Neuronal stem cell (in vitro differentiated cells): ENCODE measurements around the gene GJA5.

Experiments
- DNase-seq: peaks from one replicate; pipeline ENCODE4 v3.0.0-alpha.2; 2013; ENCODE audit warnings: low spot score
- H2AFZ ChIP-seq: one replicate; pipeline ENCODE4 v1.6.1; 2013; ENCODE audit warnings: mild to moderate bottlenecking, low read length, inconsistent platforms
- H2AK5ac ChIP-seq: 2 replicates; pipeline ENCODE4 v1.6.1; 2013; ENCODE audit warnings: low read depth, mild to moderate bottlenecking, inconsistent platforms, low read length, moderate library complexity, mixed read lengths
- H2BK120ac ChIP-seq: 2 replicates; pipeline ENCODE4 v1.6.1; 2013; ENCODE audit warnings: low read depth, mild to moderate bottlenecking, inconsistent platforms, low read length, moderate library complexity, mixed read lengths
- H2BK12ac ChIP-seq: one replicate; pipeline ENCODE4 v1.6.1; 2013; ENCODE audit warnings: low read length, inconsistent platforms
- H2BK15ac ChIP-seq: 2 replicates; pipeline ENCODE4 v1.6.1; 2013; ENCODE audit warnings: mild to moderate bottlenecking, low read length, inconsistent platforms, mixed read lengths
- H2BK5ac ChIP-seq: one replicate; pipeline ENCODE4 v1.6.1; 2013; ENCODE audit warnings: inconsistent platforms, mild to moderate bottlenecking, low read length, moderate library complexity
- H3K14ac ChIP-seq: one replicate; pipeline ENCODE4 v1.6.1; 2013; ENCODE audit warnings: low read length, inconsistent platforms
- H3K18ac ChIP-seq: 2 replicates; pipeline ENCODE4 v1.6.1; 2013; ENCODE audit warnings: low read length, inconsistent platforms
- H3K23ac ChIP-seq: 2 replicates; pipeline ENCODE4 v1.6.1; 2013; ENCODE audit warnings: low read depth, mild to moderate bottlenecking, mixed read lengths, low read length, inconsistent platforms; ENCODE audit not compliant: poor library complexity
- H3K27ac ChIP-seq: replicated peaks from 3 replicates; pipeline ENCODE4 v1.5.1; 2013; ENCODE audit warnings: low read length, inconsistent platforms
- H3K27me3 ChIP-seq, 3 experiments: 2 replicates each; pipeline ENCODE4 v1.6.1; 2013; ENCODE audit warnings: low read length in 3 of 3, mild to moderate bottlenecking in 2 of 3, inconsistent platforms in 1 of 3, low read depth in 1 of 3, mixed read lengths in 1 of 3, moderate library complexity in 1 of 3; ENCODE audit not compliant: control insufficient read depth in 3 of 3, insufficient read depth in 3 of 3
- H3K36me3 ChIP-seq, 2 donors: replicated peaks in 1 of 2; 2 replicates each; pipeline ENCODE4 v1.6.1; 2013; ENCODE audit warnings: low read length in 2 of 2; ENCODE audit not compliant: control insufficient read depth in 2 of 2, insufficient read depth in 2 of 2
- H3K4ac ChIP-seq: 2 replicates; pipeline ENCODE4 v1.6.1; 2013; ENCODE audit warnings: inconsistent platforms, mild to moderate bottlenecking, low read length, moderate library complexity
- H3K4me1 ChIP-seq, 2 donors: 1 replicate in 1 of 2; 2 replicates in 1 of 2; pipeline ENCODE4 v1.6.1; 2013; ENCODE audit warnings: low read length in 2 of 2, low read depth in 1 of 2; ENCODE audit not compliant: control insufficient read depth in 2 of 2, insufficient read depth in 1 of 2
- H3K4me2 ChIP-seq: one replicate; pipeline ENCODE4 v1.6.1; 2013; ENCODE audit warnings: mild to moderate bottlenecking, low read length, inconsistent platforms; ENCODE audit not compliant: insufficient read depth, poor library complexity, severe bottlenecking
- H3K4me3 ChIP-seq, 2 donors: 2 replicates each; pipeline ENCODE4 v1.5.1; 2013; ENCODE audit warnings: low read length in 2 of 2, mild to moderate bottlenecking in 2 of 2, inconsistent platforms in 1 of 2, moderate library complexity in 1 of 2
- H3K79me1 ChIP-seq: one replicate; pipeline ENCODE4 v1.6.1; 2013; ENCODE audit warnings: low read depth, mild to moderate bottlenecking, inconsistent platforms, low read length, moderate library complexity
- H3K9ac ChIP-seq: one replicate; pipeline ENCODE4 v1.6.1; 2013; ENCODE audit warnings: mild to moderate bottlenecking, low read depth, low read length, inconsistent platforms; ENCODE audit not compliant: poor library complexity
- H3K9me3 ChIP-seq, 2 donors: replicated peaks in 1 of 2; 2 replicates each; pipeline versions ENCODE3 to v1.6.1; 2013; ENCODE audit warnings: low read length in 2 of 2, mild to moderate bottlenecking in 2 of 2, inconsistent platforms in 1 of 2, low read depth in 1 of 2, mixed read lengths in 1 of 2, moderate library complexity in 1 of 2; ENCODE audit not compliant: control insufficient read depth in 2 of 2, insufficient read depth in 1 of 2
- H4K8ac ChIP-seq: one replicate; pipeline ENCODE4 v1.6.1; 2013; ENCODE audit warnings: low read depth, mild to moderate bottlenecking, inconsistent platforms, low read length, moderate library complexity
- H4K91ac ChIP-seq: one replicate; pipeline ENCODE4 v1.6.1; 2013; ENCODE audit warnings: low read length, low read depth, mild to moderate bottlenecking, inconsistent platforms; ENCODE audit not compliant: poor library complexity
- WGBS, 2 donors: extraction: QIAGEN DNeasy Blood & Tissue Kit; methylation state at CpG; one replicate each; pipeline ENCODE4 v1.1.7; 2013; ENCODE audit warnings: missing lambda C conversion rate in 2 of 2, mixed read lengths in 1 of 2; ENCODE audit not compliant: insufficient read length in 2 of 2, insufficient replicate concordance in 1 of 2; ENCODE audit errors: extremely low coverage in 2 of 2; 5-methylcytosine and 5-hydroxymethylcytosine counted together

The GJA5 gene

GRCh38 chr1:147748676-147749350 is 11.6 kb downstream of the GJA5 start:
- H3K27me3 ChIP-seq = no peaks in the 10 kb centered on the region
- no peak overlapping the region for H2BK120ac ChIP-seq
- H3K9ac ChIP-seq = peak overlapping the region; percentile 7
- H3K9me3 ChIP-seq = no peaks in the 10 kb centered on the region
- H2BK5ac ChIP-seq = no peak overlapping the region
- no peak overlapping the region for H3K23ac ChIP-seq
- no peak overlapping the region for H3K27ac ChIP-seq
- DNase-seq = no peak
- H3K36me3 ChIP-seq = no peaks in the 10 kb centered on the region
- H4K91ac ChIP-seq = no peak overlapping the region
- H2AFZ ChIP-seq = no peak overlapping the region
- H2BK12ac ChIP-seq = no peak overlapping the region
- H2AK5ac ChIP-seq = no peak overlapping the region
- no peak overlapping the region for H3K18ac ChIP-seq
- no peak overlapping the region for H4K8ac ChIP-seq
- no peak overlapping the region for H3K4me2 ChIP-seq
- H2BK15ac ChIP-seq = no peak overlapping the region
- WGBS, 2 donors = no CpG with 5 or more reads among the region's 3 CpGs
- H3K4ac ChIP-seq = no peak overlapping the region
- H3K79me1 ChIP-seq = no peaks in the 10 kb centered on the region
- H3K4me3 ChIP-seq = no peak overlapping the region
- no peaks in the 10 kb centered on the region for H3K4me1 ChIP-seq
- H3K14ac ChIP-seq = no peak overlapping the region

- no peak for DNase-seq
- Histone ChIP-seq H2BK5ac (no peak overlapping the region), H3K4me2 (no peak overlapping the region), H3K9ac (no peak overlapping the region), H3K4ac (no peak overlapping the region), H3K9me3 (no peaks in the 10 kb centered on the region), H3K79me1 (no peaks in the 10 kb centered on the region), H2BK15ac (no peak overlapping the region), H3K27ac (no peak overlapping the region), H3K14ac (no peak overlapping the region), H3K18ac (no peak overlapping the region), H3K36me3 (no peaks in the 10 kb centered on the region), H4K8ac (no peak overlapping the region), H2AFZ (no peak overlapping the region), H3K27me3 (no peaks in the 10 kb centered on the region), H2BK12ac (no peak overlapping the region), H2BK120ac (no peak overlapping the region), H2AK5ac (no peak overlapping the region), H4K91ac (no peak overlapping the region), H3K23ac (no peak overlapping the region), H3K4me1 (no peaks in the 10 kb centered on the region), H3K4me3 (no peak overlapping the region)
Observed at GRCh38 chr1:147747966-147748365, 12.4 kb downstream of the GJA5 start.

GRCh38 chr1:147745271-147745670 is 15.1 kb downstream of the GJA5 start:
- H3K9ac ChIP-seq = no peak overlapping the region
- H2BK120ac ChIP-seq = no peak overlapping the region
- no peak overlapping the region for H4K8ac ChIP-seq
- no peak overlapping the region for H3K27ac ChIP-seq
- H2AK5ac ChIP-seq = no peak overlapping the region
- H3K79me1 ChIP-seq = no peaks in the 10 kb centered on the region
- no peak for DNase-seq
- H3K4ac ChIP-seq = no peak overlapping the region
- H2BK5ac ChIP-seq = no peak overlapping the region
- no peaks in the 10 kb centered on the region for H3K27me3 ChIP-seq
- H3K36me3 ChIP-seq = no peaks in the 10 kb centered on the region
- no peaks in the 10 kb centered on the region for H3K9me3 ChIP-seq
- H3K4me2 ChIP-seq = no peak overlapping the region
- H3K4me3 ChIP-seq = no peak overlapping the region
- no peaks in the 10 kb centered on the region for H3K4me1 ChIP-seq
- no CpG with 5 or more reads among the region's 4 CpGs for WGBS, 2 donors
- H3K23ac ChIP-seq = no peak overlapping the region
- H4K91ac ChIP-seq = no peak overlapping the region
- no peak overlapping the region for H2BK12ac ChIP-seq
- no peak overlapping the region for H3K14ac ChIP-seq
- no peak overlapping the region for H2BK15ac ChIP-seq
- H3K18ac ChIP-seq = no peak overlapping the region
- H2AFZ ChIP-seq = no peak overlapping the region

- H2AFZ ChIP-seq = no peak overlapping the region
Observed at GRCh38 chr1:147741065-147741464, 19.3 kb downstream of the GJA5 start.

More at GRCh38 chr1:147741065-147741464, 19.3 kb downstream of the GJA5 start:
- H2BK15ac ChIP-seq = no peak overlapping the region
- H3K9me3 ChIP-seq = peaks cover 0 to 1% of the 10 kb centered on the region in 2 donors
- no peaks in the 10 kb centered on the region for H3K4me1 ChIP-seq
- no peak overlapping the region for H3K9ac ChIP-seq
- peaks cover 0 to 5% (median 1%) of the 10 kb centered on the region in 3 experiments for H3K27me3 ChIP-seq
- H2BK120ac ChIP-seq = no peak overlapping the region
- H3K18ac ChIP-seq = no peak overlapping the region
- no peak overlapping the region for H3K14ac ChIP-seq
- no CpG with 5 or more reads among the region's 1 CpG for WGBS, 2 donors
- no peak overlapping the region for H2BK5ac ChIP-seq
- no peak overlapping the region for H2BK12ac ChIP-seq
- no peak overlapping the region for H3K27ac ChIP-seq
- no peak overlapping the region for H4K91ac ChIP-seq
- DNase-seq = no peak
- H3K36me3 ChIP-seq = no peaks in the 10 kb centered on the region
- H3K4me2 ChIP-seq = no peak overlapping the region
- H3K79me1 ChIP-seq = no peaks in the 10 kb centered on the region
- no peak overlapping the region for H2AK5ac ChIP-seq
- no peak overlapping the region for H3K4ac ChIP-seq
- no peak overlapping the region for H3K23ac ChIP-seq
- no peak overlapping the region for H4K8ac ChIP-seq
- H3K4me3 ChIP-seq = no peak overlapping the region
